ENCODE data around the gene CYP2C9.

GRCh38 chr10:94916423-94916822, 22.0 kb upstream of the CYP2C9 start:
- TF ChIP-seq CTCF (IDR thresholded peaks at IDR 0.05) (no peak), POLR2A (IDR thresholded peaks at IDR 0.05) (no peak)
